ENCODE data around the gene AKR1B1.

Gene AKR1B1

DNA sequence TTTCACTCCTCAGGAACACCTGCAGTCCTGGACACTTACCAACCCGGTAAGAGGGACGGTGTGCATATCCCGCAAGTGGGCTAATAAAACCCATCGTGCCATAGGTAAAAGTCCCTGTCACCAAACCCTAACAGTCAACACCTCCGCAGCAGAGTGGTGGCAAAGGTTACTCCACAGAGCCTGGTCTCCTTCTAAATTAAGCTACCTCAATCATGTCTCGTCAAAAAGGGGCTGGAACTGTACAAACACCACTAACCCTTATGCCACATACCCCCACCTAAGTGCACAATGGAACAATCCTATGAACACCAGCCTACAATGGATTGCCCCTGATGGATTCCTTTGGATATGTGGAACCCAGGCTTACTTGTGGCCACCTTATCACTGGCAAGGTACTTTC lies 9.6 kb upstream of the AKR1B1 start:
- Histone ChIP-seq H3K27me3 (ENCODE audit: control insufficient read depth, insufficient read depth, low read length) (no peaks in the 10 kb centered on the region), H3K9ac (ENCODE audit: low read depth, low read length) (no peak overlapping the region), H3K4me1 (ENCODE audit: control insufficient read depth, insufficient read depth, low read length) (peaks cover 7% of the 10 kb centered on the region), H3K9me3 (replicated peaks; ENCODE audit: low read length) (no peaks in the 10 kb centered on the region), H3K4me2 (ENCODE audit: low read length) (no peak overlapping the region), H3K36me3 (ENCODE audit: insufficient read depth, low read length) (no peaks in the 10 kb centered on the region), H3K4me3 (ENCODE audit: low read length) (no peak overlapping the region)

DNA sequence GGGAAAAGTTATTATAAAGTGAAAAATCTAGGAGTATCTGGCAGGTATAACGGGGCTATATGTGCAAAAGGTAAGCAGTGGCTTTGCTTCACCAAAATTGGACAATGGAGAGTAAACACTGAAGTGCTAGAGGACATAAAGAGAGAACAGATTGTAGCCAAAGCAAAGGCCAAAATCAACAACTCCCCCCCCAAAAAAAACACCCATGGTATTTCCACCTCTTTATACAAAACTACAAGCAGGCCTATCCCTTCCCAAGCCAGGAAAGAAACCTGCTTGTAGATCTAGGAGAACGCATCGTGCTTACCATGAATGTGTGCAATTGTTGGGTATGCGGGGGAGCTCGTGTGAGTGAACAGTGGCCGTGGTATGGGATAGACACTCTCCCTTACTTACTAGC lies 9.2 kb upstream of the AKR1B1 start:
- no peak overlapping the region for H3K4me2 ChIP-seq (ENCODE audit: low read length)

DNA sequence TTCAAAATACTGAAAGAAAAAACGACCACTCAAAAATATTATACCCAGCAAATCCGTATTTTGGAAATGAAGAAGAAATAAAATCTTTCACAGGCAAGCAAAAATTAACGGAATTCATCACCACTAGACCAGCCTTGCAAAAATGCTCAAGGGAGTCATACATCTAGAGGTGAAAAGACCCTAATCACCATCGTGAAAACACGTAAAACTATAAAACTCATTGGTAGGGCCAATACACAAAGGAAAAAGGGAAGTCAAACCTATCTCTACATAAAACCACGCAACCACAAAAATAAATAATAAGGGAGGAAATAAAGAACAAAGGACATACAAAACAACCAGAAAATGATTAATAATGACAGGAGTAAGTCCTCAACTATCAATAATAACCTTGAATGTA lies 6.6 kb upstream of the AKR1B1 start:
- H3K9ac ChIP-seq (ENCODE audit: low read depth, low read length) = no peak overlapping the region
- no peaks in the 10 kb centered on the region for H3K27me3 ChIP-seq (ENCODE audit: control insufficient read depth, insufficient read depth, low read length)
- H3K4me2 ChIP-seq (ENCODE audit: low read length) = no peak overlapping the region
- no peak overlapping the region for H3K4me3 ChIP-seq (ENCODE audit: low read length)
- peaks cover 12% of the 10 kb centered on the region for H3K4me1 ChIP-seq (ENCODE audit: control insufficient read depth, insufficient read depth, low read length)
- H3K36me3 ChIP-seq (ENCODE audit: insufficient read depth, low read length) = no peaks in the 10 kb centered on the region
- no peaks in the 10 kb centered on the region for H3K9me3 ChIP-seq (replicated peaks; ENCODE audit: low read length)

More for the DNA sequence above, 9.2 kb upstream of the AKR1B1 start:
- Histone ChIP-seq H3K9me3 (replicated peaks; ENCODE audit: low read length) (no peaks in the 10 kb centered on the region), H3K4me3 (ENCODE audit: low read length) (no peak overlapping the region), H3K9ac (ENCODE audit: low read depth, low read length) (no peak overlapping the region), H3K4me1 (ENCODE audit: control insufficient read depth, insufficient read depth, low read length) (peaks cover 7% of the 10 kb centered on the region), H3K36me3 (ENCODE audit: insufficient read depth, low read length) (no peaks in the 10 kb centered on the region), H3K27me3 (ENCODE audit: control insufficient read depth, insufficient read depth, low read length) (no peaks in the 10 kb centered on the region)

DNA sequence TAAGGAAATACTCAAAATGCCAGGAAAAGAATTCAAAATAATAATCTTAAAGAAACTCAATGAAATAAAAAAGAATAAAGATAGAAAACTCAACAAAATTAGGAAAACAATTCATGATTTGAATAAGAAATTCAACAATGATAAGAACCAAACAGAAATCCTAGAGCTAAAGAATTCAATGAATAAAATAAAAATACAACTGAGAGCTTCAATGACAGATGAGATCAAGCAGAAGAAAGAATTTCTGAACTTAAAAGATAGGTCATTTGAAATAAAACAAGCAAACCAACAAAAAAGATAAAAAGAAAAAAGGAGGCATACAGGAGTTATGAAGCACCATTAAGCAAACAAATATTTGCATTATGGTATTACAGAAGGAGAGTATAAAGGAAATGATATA lies 5.6 kb upstream of the AKR1B1 start:
- no peaks in the 10 kb centered on the region for H3K27me3 ChIP-seq (ENCODE audit: control insufficient read depth, insufficient read depth, low read length)
- peaks cover 16% of the 10 kb centered on the region for H3K4me1 ChIP-seq (ENCODE audit: control insufficient read depth, insufficient read depth, low read length)
- H3K9ac ChIP-seq (ENCODE audit: low read depth, low read length) = no peak overlapping the region
- H3K4me3 ChIP-seq (ENCODE audit: low read length) = no peak overlapping the region
- no peak overlapping the region for H3K4me2 ChIP-seq (ENCODE audit: low read length)
- no peaks in the 10 kb centered on the region for H3K9me3 ChIP-seq (replicated peaks; ENCODE audit: low read length)
- H3K36me3 ChIP-seq (ENCODE audit: insufficient read depth, low read length) = no peaks in the 10 kb centered on the region

DNA sequence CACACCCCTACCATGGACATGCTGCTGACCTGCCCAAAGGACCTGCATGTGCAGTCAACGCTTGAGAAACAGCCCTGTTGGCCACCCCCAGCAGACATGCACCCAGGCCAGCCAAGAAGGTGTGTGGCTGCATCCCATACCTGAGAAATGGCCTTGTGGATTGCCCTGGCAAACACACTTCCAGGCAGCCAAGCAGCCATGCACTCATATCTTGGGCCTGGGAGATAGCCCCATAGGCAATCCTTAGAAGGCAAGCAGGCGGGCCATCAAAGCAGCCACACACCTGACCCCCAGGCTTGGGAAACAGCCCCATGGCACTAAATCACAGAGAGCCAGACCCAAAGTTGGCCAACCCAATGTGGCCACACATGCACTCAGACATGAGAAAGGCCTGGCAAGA lies 4.9 kb upstream of the AKR1B1 start:
- H3K27me3 ChIP-seq (ENCODE audit: control insufficient read depth, insufficient read depth, low read length) = no peaks in the 10 kb centered on the region
- H3K9ac ChIP-seq (ENCODE audit: low read depth, low read length) = no peak overlapping the region
- H3K4me3 ChIP-seq (ENCODE audit: low read length) = no peak overlapping the region
- H3K4me1 ChIP-seq (ENCODE audit: control insufficient read depth, insufficient read depth, low read length) = peaks cover 19% of the 10 kb centered on the region
- H3K4me2 ChIP-seq (ENCODE audit: low read length) = no peak overlapping the region
- H3K9me3 ChIP-seq (replicated peaks; ENCODE audit: low read length) = no peaks in the 10 kb centered on the region
- no peaks in the 10 kb centered on the region for H3K36me3 ChIP-seq (ENCODE audit: insufficient read depth, low read length)

DNA sequence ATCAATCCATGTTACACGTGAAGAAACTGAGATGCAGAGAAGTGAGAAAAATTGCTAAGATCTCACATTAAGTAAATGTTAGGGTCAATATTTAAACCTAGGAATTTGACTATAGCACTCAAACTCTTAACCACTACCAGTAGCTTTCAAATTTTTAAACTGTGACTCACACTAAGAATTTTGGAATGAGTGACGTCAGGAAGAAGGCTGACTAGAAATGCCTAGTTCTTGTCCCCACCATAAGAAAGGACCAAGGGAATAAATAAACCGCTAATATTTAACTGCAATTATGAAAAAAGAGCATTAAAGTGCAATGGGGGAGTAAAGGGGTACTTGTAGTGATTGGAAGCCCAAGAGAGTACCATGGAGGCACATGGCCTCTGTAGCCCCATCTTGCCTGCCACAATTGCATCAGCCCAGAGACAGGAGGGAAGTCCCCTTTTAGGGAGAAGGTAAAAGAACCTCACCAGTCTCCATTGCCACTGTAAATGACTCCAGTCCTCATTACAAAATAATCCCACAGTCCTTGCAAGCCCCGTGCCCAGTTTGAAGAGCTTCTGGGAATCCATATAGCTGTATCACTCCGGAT lies 3.5 kb upstream of the AKR1B1 start:
- H3K27me3 ChIP-seq (ENCODE audit: control insufficient read depth, insufficient read depth, low read length) = no peaks in the 10 kb centered on the region
- H3K4me2 ChIP-seq (ENCODE audit: low read length) = peak overlapping the region; percentile 24
- H3K4me3 ChIP-seq (ENCODE audit: low read length) = no peak overlapping the region
- no peaks in the 10 kb centered on the region for H3K9me3 ChIP-seq (replicated peaks; ENCODE audit: low read length)
- H3K4me1 ChIP-seq (ENCODE audit: control insufficient read depth, insufficient read depth, low read length) = peaks cover 26% of the 10 kb centered on the region
- no peaks in the 10 kb centered on the region for H3K36me3 ChIP-seq (ENCODE audit: insufficient read depth, low read length)
- H3K9ac ChIP-seq (ENCODE audit: low read depth, low read length) = no peak overlapping the region

DNA sequence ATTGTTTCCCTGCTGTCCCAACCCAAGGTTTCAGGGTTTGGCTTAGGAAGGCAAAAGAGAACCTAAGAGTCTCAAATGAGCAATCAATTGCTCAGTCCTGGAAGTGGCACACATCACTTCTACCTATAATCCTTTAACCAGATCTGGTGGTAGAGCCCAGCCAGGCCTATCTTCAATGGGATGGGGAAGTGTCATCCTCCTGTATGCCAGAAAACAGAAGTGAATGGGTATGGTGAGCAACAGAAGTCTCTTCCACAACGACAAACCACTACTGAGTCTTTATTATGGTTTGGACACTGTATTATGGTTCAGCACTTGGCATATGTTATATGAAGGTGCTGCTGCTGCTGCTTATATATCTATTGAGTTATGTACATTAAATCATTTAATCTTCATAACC lies 3.0 kb upstream of the AKR1B1 start:
- H3K4me3 ChIP-seq (ENCODE audit: low read length) = no peak overlapping the region
- peaks cover 28% of the 10 kb centered on the region for H3K4me1 ChIP-seq (ENCODE audit: control insufficient read depth, insufficient read depth, low read length)
- no peaks in the 10 kb centered on the region for H3K9me3 ChIP-seq (replicated peaks; ENCODE audit: low read length)
- no peaks in the 10 kb centered on the region for H3K27me3 ChIP-seq (ENCODE audit: control insufficient read depth, insufficient read depth, low read length)
- H3K4me2 ChIP-seq (ENCODE audit: low read length) = peak overlapping the region; percentile 24
- H3K36me3 ChIP-seq (ENCODE audit: insufficient read depth, low read length) = no peaks in the 10 kb centered on the region
- H3K9ac ChIP-seq (ENCODE audit: low read depth, low read length) = no peak overlapping the region

DNA sequence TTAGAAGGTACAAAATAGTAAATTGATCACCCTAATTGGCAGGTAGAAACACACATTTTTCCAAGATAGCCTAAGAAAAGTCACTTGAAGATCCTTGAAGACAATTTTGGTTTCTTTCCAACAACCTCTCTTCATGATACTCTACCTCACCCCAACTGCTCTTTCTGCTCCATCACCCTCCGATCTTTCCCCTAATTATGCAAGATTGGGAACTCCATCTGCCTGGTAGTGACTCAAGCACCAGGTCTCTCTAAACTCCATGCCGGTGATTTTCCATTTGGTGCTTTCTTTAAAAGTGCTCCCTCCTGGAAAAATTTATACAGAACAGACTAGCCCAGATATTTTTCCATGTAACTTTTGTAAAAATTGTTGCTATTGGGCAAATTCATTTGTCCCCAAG lies 1.1 kb upstream of the AKR1B1 start:
- Histone ChIP-seq H3K4me1 (ENCODE audit: control insufficient read depth, insufficient read depth, low read length) (peaks cover 28% of the 10 kb centered on the region), H3K9me3 (replicated peaks; ENCODE audit: low read length) (no peaks in the 10 kb centered on the region), H3K27me3 (ENCODE audit: control insufficient read depth, insufficient read depth, low read length) (no peaks in the 10 kb centered on the region), H3K4me2 (ENCODE audit: low read length) (no peak overlapping the region), H3K4me3 (ENCODE audit: low read length) (no peak overlapping the region), H3K36me3 (ENCODE audit: insufficient read depth, low read length) (peaks cover 3% of the 10 kb centered on the region), H3K9ac (ENCODE audit: low read depth, low read length) (no peak overlapping the region)

DNA sequence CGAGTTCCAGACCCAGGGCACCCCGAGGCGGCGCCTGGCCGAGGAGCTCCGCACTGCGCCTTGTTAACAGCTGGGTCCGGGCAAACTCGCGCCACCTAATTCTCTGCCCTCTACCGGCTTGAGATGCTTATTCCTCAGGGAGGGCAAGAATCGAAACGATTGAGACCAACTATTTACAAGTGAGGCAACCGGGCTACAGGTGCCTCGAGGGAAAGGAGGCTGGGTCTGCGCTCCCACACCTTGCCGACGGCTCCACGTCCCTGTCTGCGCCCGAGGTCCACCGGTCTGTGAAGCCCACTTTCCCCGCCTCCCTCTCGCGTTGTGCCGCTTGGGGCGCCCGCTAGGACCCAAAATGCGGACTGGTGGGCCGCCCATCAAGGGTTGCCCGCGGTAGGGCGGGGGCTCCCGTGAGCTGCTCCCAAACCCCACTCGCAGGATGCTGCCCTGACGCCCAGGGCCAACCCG lies 527 bp downstream of the AKR1B1 start:
- Histone ChIP-seq H3K27me3 (ENCODE audit: control insufficient read depth, insufficient read depth, low read length) (no peaks in the 10 kb centered on the region), H3K9me3 (replicated peaks; ENCODE audit: low read length) (no peaks in the 10 kb centered on the region), H3K4me3 (ENCODE audit: low read length) (peak overlapping the region; percentile 97), H3K4me2 (ENCODE audit: low read length) (peak overlapping the region; percentile 98), H3K9ac (ENCODE audit: low read depth, low read length) (peak overlapping the region; percentile 85), H3K4me1 (ENCODE audit: control insufficient read depth, insufficient read depth, low read length) (peaks cover 44% of the 10 kb centered on the region), H3K36me3 (ENCODE audit: insufficient read depth, low read length) (peaks cover 3% of the 10 kb centered on the region)

DNA sequence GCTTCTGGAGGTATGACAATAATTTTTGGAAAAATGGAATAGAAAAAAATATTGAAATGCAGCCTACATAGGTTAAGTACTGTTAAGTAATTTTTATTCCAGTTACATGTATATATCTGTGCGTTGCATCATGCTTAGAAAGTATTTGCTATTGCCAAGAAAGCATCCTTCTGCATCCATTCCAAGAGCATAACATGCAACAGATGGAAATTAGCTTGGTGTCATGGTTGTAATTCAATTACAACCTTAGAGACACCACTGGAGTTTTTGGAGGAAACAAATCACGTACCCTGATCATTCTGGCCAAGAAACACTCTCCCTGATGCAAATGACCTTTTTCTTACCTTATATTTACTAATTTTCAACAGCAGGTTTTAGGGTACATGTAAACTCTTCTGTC lies 1.7 kb downstream of the AKR1B1 start:
- H3K27me3 ChIP-seq (ENCODE audit: control insufficient read depth, insufficient read depth, low read length) = no peaks in the 10 kb centered on the region
- H3K9me3 ChIP-seq (replicated peaks; ENCODE audit: low read length) = no peaks in the 10 kb centered on the region
- H3K9ac ChIP-seq (ENCODE audit: low read depth, low read length) = no peak overlapping the region
- peaks cover 3% of the 10 kb centered on the region for H3K36me3 ChIP-seq (ENCODE audit: insufficient read depth, low read length)
- H3K4me3 ChIP-seq (ENCODE audit: low read length) = peak overlapping the region; percentile 97
- peak overlapping the region; percentile 98 for H3K4me2 ChIP-seq (ENCODE audit: low read length)
- H3K4me1 ChIP-seq (ENCODE audit: control insufficient read depth, insufficient read depth, low read length) = peaks cover 50% of the 10 kb centered on the region

DNA sequence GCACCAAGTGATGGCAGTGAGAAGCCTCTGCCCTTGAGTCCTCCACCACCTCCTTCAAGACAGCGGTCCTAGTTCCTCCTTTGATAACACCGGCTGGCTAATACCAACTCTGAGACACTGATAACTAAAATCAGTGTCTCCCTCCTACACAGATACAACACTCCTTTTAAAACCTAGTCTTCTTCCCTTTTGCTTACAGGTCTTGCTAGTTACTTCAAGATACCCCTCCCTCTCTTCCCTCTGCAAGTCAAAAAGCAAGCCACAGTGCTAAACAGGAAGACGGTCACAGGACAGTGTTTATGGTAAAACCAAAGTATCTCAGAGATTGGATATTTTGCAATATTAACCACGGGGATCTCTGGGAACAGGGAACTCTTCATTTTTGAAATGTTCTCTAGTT lies 4.6 kb downstream of the AKR1B1 start:
- Histone ChIP-seq H3K27me3 (ENCODE audit: control insufficient read depth, insufficient read depth, low read length) (no peaks in the 10 kb centered on the region), H3K36me3 (ENCODE audit: insufficient read depth, low read length) (peaks cover 12% of the 10 kb centered on the region), H3K4me3 (ENCODE audit: low read length) (no peak overlapping the region), H3K9ac (ENCODE audit: low read depth, low read length) (no peak overlapping the region), H3K9me3 (replicated peaks; ENCODE audit: low read length) (no peaks in the 10 kb centered on the region), H3K4me1 (ENCODE audit: control insufficient read depth, insufficient read depth, low read length) (peaks cover 57% of the 10 kb centered on the region), H3K4me2 (ENCODE audit: low read length) (no peak overlapping the region)

DNA sequence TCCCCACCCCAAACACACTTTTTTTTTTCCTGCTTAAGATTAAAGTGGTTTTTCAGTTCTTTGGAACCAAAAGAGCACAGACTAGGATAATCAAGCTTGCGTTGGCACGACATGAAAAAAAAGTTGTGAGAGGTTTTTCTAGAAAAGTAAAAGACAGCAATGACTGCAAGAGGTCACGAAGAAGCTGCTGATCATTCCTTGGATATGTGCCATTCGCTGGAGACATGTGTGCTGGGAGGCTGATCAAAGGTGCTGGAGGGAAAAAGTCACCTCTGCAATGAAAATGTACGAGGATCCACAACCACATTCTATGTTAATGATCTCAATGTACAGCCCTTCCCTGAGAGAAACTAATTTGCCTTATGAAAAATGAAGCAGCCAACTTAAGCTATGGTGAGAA lies 5.4 kb downstream of the AKR1B1 start:
- Histone ChIP-seq H3K4me3 (ENCODE audit: low read length) (no peak overlapping the region), H3K36me3 (ENCODE audit: insufficient read depth, low read length) (peaks cover 16% of the 10 kb centered on the region), H3K9ac (ENCODE audit: low read depth, low read length) (no peak overlapping the region), H3K9me3 (replicated peaks; ENCODE audit: low read length) (no peaks in the 10 kb centered on the region), H3K4me1 (ENCODE audit: control insufficient read depth, insufficient read depth, low read length) (peaks cover 63% of the 10 kb centered on the region), H3K4me2 (ENCODE audit: low read length) (no peak overlapping the region), H3K27me3 (ENCODE audit: control insufficient read depth, insufficient read depth, low read length) (no peaks in the 10 kb centered on the region)

All from skeletal muscle satellite cell (primary cell).